Suprapubic skin (tissue), 3 donors: ENCODE measurements around the gene USP19.

Experiments
- EP300 ChIP-seq: sonication (generic); formaldehyde crosslinking; IDR thresholded peaks from one replicate; pipeline ENCODE4 v1.6.1; 2017; ENCODE audit warnings: antibody characterized with exemption
- POLR2A ChIP-seq, 2 donors: fragments of 450-650 bp; IDR thresholded peaks; one replicate each; pipeline ENCODE4 v1.6.1; 2017; ENCODE audit warnings: antibody characterized with exemption in 2 of 2, mild to moderate bottlenecking in 2 of 2, moderate library complexity in 2 of 2
- TF ChIP-seq, protein P1 (sequence below), 2 donors: fragments of 200-600 bp in 1 of 2; fragments of 450-650 bp in 1 of 2; sonication (generic) in 1 of 2; IDR thresholded peaks; one replicate each; pipeline ENCODE4 v1.5.1; 2016 to 2019; ENCODE audit warnings: antibody characterized with exemption in 2 of 2, mild to moderate bottlenecking in 1 of 2, moderate library complexity in 1 of 2

DNA sequence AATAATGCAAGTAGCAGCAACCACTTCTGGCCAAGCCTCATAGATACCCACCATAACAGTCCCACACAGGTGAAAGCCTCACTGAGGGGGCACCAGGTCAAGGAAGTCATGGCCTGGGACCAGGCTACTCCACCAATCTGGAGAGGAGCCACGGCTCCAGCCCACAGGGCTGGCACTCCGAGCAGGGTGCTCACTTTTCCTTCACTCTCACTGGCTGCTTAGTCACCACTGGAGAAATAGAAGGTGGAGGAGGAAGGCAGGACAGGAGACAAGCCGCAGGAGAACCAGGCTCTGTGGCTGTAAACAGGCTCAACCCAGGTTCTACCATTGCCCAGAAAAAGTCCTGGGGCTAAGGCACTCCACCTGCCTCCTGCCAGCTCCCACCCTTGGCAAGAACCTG is 1.2 kb downstream of the USP19 start:
- TF ChIP-seq, protein P1, sequence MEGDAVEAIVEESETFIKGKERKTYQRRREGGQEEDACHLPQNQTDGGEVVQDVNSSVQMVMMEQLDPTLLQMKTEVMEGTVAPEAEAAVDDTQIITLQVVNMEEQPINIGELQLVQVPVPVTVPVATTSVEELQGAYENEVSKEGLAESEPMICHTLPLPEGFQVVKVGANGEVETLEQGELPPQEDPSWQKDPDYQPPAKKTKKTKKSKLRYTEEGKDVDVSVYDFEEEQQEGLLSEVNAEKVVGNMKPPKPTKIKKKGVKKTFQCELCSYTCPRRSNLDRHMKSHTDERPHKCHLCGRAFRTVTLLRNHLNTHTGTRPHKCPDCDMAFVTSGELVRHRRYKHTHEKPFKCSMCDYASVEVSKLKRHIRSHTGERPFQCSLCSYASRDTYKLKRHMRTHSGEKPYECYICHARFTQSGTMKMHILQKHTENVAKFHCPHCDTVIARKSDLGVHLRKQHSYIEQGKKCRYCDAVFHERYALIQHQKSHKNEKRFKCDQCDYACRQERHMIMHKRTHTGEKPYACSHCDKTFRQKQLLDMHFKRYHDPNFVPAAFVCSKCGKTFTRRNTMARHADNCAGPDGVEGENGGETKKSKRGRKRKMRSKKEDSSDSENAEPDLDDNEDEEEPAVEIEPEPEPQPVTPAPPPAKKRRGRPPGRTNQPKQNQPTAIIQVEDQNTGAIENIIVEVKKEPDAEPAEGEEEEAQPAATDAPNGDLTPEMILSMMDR (IDR thresholded peaks at IDR 0.05), result no peak
- no peak for TF ChIP-seq POLR2A (IDR thresholded peaks at IDR 0.05)
- TF ChIP-seq EP300, result no peak
